GM15510 (cell line): ENCODE measurements around the gene RNF32.

ENCODE experiments used
- POLR2A ChIP-seq: IDR thresholded peaks from 3 replicates; pipeline ENCODE4 v1.6.1; 2011; ENCODE audit warnings: borderline replicate concordance; ENCODE audit not compliant: insufficient read length; ENCODE audit errors: extremely low read depth

Gene RNF32

GRCh38 chr7:156655983-156656382, 15.4 kb downstream of the RNF32 start:
- no peak for TF ChIP-seq POLR2A

GRCh38 chr7:156656598-156656997, 16.0 kb downstream of the RNF32 start:
- TF ChIP-seq POLR2A: no peak

- TF ChIP-seq POLR2A: no peak
Observed at GRCh38 chr7:156657681-156658080, 17.1 kb downstream of the RNF32 start.

- no peak for TF ChIP-seq POLR2A
Observed at GRCh38 chr7:156659203-156659602, 18.6 kb downstream of the RNF32 start.

- no peak for TF ChIP-seq POLR2A
Observed at GRCh38 chr7:156659961-156660360, 19.4 kb downstream of the RNF32 start.

- no peak for TF ChIP-seq POLR2A
Observed at GRCh38 chr7:156661637-156662036, 21.1 kb downstream of the RNF32 start.

- TF ChIP-seq POLR2A: no peak
Observed at GRCh38 chr7:156662277-156662676, 21.7 kb downstream of the RNF32 start.

- TF ChIP-seq POLR2A: no peak
Observed at GRCh38 chr7:156665101-156665500, 24.5 kb downstream of the RNF32 start.

GRCh38 chr7:156666368-156667109, 26.0 kb downstream of the RNF32 start:
- TF ChIP-seq POLR2A: no peak

- TF ChIP-seq POLR2A: no peak
Observed at GRCh38 chr7:156667110-156667426, 26.5 kb downstream of the RNF32 start.

GRCh38 chr7:156668130-156668741, 27.7 kb downstream of the RNF32 start:
- no peak for TF ChIP-seq POLR2A

- no peak for TF ChIP-seq POLR2A
Observed at GRCh38 chr7:156669035-156669828, 28.7 kb downstream of the RNF32 start.

- no peak for TF ChIP-seq POLR2A
Observed at GRCh38 chr7:156673454-156673853, 32.9 kb downstream of the RNF32 start.

GRCh38 chr7:156673902-156674301, 33.3 kb downstream of the RNF32 start:
- no peak for TF ChIP-seq POLR2A

- no peak for TF ChIP-seq POLR2A
Observed at GRCh38 chr7:156675721-156676120, 35.1 kb downstream of the RNF32 start.

GRCh38 chr7:156676263-156676662, 35.7 kb downstream of the RNF32 start:
- no peak for TF ChIP-seq POLR2A
